NCI-H1417 (cell line): ENCODE data around the gene RAPGEF1.

ENCODE experiments used
- DNase-seq, 3 experiments: peaks; one replicate each; lab custom pipeline; 2025; lab: John Stamatoyannopoulos, UW

Gene RAPGEF1

GRCh38 chr9:131752231-131752884 lies 12.5 kb upstream of the RAPGEF1 start:
- no peak for DNase-seq

- DNase-seq = peak; percentile 9 to 84 (median 64)
Measured at GRCh38 chr9:131748411-131748955, 8.6 kb upstream of the RAPGEF1 start.

GRCh38 chr9:131747352-131747751 lies 7.5 kb upstream of the RAPGEF1 start:
- DNase-seq = peak in 1 of 3 experiments; percentile 37

GRCh38 chr9:131745610-131746009 lies 5.7 kb upstream of the RAPGEF1 start:
- no peak for DNase-seq

GRCh38 chr9:131744720-131745201 lies 4.9 kb upstream of the RAPGEF1 start:
- no peak for DNase-seq

GRCh38 chr9:131744171-131744719 lies 4.4 kb upstream of the RAPGEF1 start:
- no peak for DNase-seq

GRCh38 chr9:131743501-131743900 lies 3.6 kb upstream of the RAPGEF1 start:
- no peak for DNase-seq

GRCh38 chr9:131743096-131743495 lies 3.2 kb upstream of the RAPGEF1 start:
- no peak for DNase-seq

GRCh38 chr9:131740898-131741297 lies 1.0 kb upstream of the RAPGEF1 start:
- DNase-seq = no peak

- peak in 2 of 3 experiments; percentile 67 to 76 for DNase-seq
Measured at GRCh38 chr9:131739133-131739958, 530 bp downstream of the RAPGEF1 start.

- DNase-seq = peak in 1 of 3 experiments; percentile 69
Measured at GRCh38 chr9:131738293-131739132, 1.4 kb downstream of the RAPGEF1 start.

GRCh38 chr9:131737426-131737825 lies 2.5 kb downstream of the RAPGEF1 start:
- DNase-seq = no peak

- DNase-seq = no peak
Measured at GRCh38 chr9:131736431-131736830, 3.4 kb downstream of the RAPGEF1 start.

- no peak for DNase-seq
Measured at GRCh38 chr9:131735238-131736128, 4.4 kb downstream of the RAPGEF1 start.

GRCh38 chr9:131734781-131735180 lies 5.1 kb downstream of the RAPGEF1 start:
- no peak for DNase-seq

- peak in 2 of 3 experiments; percentile 36 to 42 for DNase-seq
Measured at GRCh38 chr9:131734165-131734610, 5.7 kb downstream of the RAPGEF1 start.

- no peak for DNase-seq
Measured at GRCh38 chr9:131733541-131734061, 6.3 kb downstream of the RAPGEF1 start.

GRCh38 chr9:131732636-131733289 lies 7.1 kb downstream of the RAPGEF1 start:
- DNase-seq = no peak

GRCh38 chr9:131732061-131732526 lies 7.8 kb downstream of the RAPGEF1 start:
- DNase-seq = peak in 1 of 3 experiments; percentile 38

GRCh38 chr9:131731644-131732043 lies 8.2 kb downstream of the RAPGEF1 start:
- DNase-seq = no peak
